GM23338 (cell line): ENCODE results near the gene LCE3B. TPM values are rescaled to one million over a fixed set of nuclear protein-coding genes. Genes with fewer than 3 reads are reported as not detected.
A peak's percentile ranks its signal among the peaks of the same experiment; 100 is the strongest.

Experiments
- ATAC-seq: fragments of 200-7000 bp; cut with Tn5 transposase; 3 replicates; pipeline ENCODE4 v1.9.1; 2020
- DNase-seq: peaks from one replicate; pipeline ENCODE4 v3.0.0-alpha.2; 2015; ENCODE audit warnings: low spot score
- H2AFZ ChIP-seq: fragments of 200-600 bp; sonication (generic); 2 replicates; pipeline ENCODE4 v1.8.0; 2016; ENCODE audit warnings: antibody characterized with exemption, mild to moderate bottlenecking, moderate library complexity
- H3F3A ChIP-seq: fragments of 200-600 bp; sonication (generic); replicated peaks from 2 replicates; pipeline ENCODE4 v1.8.0; 2017; ENCODE audit warnings: antibody characterized with exemption, mixed run types, low read depth
- H3K27ac ChIP-seq: fragments of 200-600 bp; sonication (generic); 2 replicates; pipeline ENCODE4 v1.6.1; 2016; ENCODE audit warnings: low read depth
- H3K27me3 ChIP-seq: fragments of 200-600 bp; sonication (generic); 2 replicates; pipeline ENCODE4 v1.8.0; 2016; ENCODE audit warnings: mild to moderate bottlenecking, mixed run types, moderate library complexity; ENCODE audit not compliant: insufficient read depth
- H3K36me3 ChIP-seq: fragments of 200-600 bp; sonication (generic); 2 replicates; pipeline ENCODE4 v1.8.0; 2016; ENCODE audit warnings: mild to moderate bottlenecking; ENCODE audit not compliant: insufficient read depth
- H3K4me1 ChIP-seq: fragments of 200-600 bp; sonication (generic); 2 replicates; pipeline ENCODE4 v1.8.0; 2016; ENCODE audit warnings: mild to moderate bottlenecking, moderate library complexity; ENCODE audit not compliant: insufficient read depth
- H3K4me2 ChIP-seq: fragments of 200-600 bp; sonication (generic); 2 replicates; pipeline ENCODE4 v1.7.1; 2017; ENCODE audit warnings: mixed run types
- H3K4me3 ChIP-seq: fragments of 200-600 bp; sonication (generic); 2 replicates; pipeline ENCODE4 v1.6.1; 2016; ENCODE audit warnings: mixed run types
- H3K79me2 ChIP-seq: fragments of 200-600 bp; sonication (generic); replicated peaks from 2 replicates; pipeline ENCODE4 v1.8.0; 2017; ENCODE audit warnings: mild to moderate bottlenecking; ENCODE audit not compliant: insufficient read depth
- H3K9me2 ChIP-seq: fragments of 200-600 bp; sonication (generic); 2 replicates; pipeline ENCODE4 v1.8.0; 2017; ENCODE audit not compliant: insufficient read depth
- H4K20me1 ChIP-seq: fragments of 200-600 bp; sonication (generic); replicated peaks from 2 replicates; pipeline ENCODE4 v1.8.0; 2017; ENCODE audit warnings: mild to moderate bottlenecking; ENCODE audit not compliant: insufficient read depth
- H3K27ac Mint-ChIP-seq: 2 replicates; pipeline ENCODE4 v1.8.0; 2020; ENCODE audit warnings: inconsistent platforms, mild to moderate bottlenecking, moderate library complexity, mixed read lengths
- H3K27me3 Mint-ChIP-seq: 3 replicates; pipeline ENCODE4 v1.8.0; 2022; ENCODE audit warnings: low read depth, mild to moderate bottlenecking, moderate library complexity, mixed read lengths, inconsistent platforms; ENCODE audit not compliant: insufficient read depth, poor library complexity
- H3K36me3 Mint-ChIP-seq: 3 replicates; pipeline ENCODE4 v1.8.0; 2021; ENCODE audit warnings: low read depth, mild to moderate bottlenecking, inconsistent platforms, moderate library complexity, mixed read lengths
- H3K4me1 Mint-ChIP-seq: 3 replicates; pipeline ENCODE4 v1.8.0; 2020; ENCODE audit warnings: mild to moderate bottlenecking, inconsistent platforms, mixed read lengths
- H3K4me3 Mint-ChIP-seq: 3 replicates; pipeline ENCODE4 v1.8.0; 2021; ENCODE audit warnings: moderate library complexity, mild to moderate bottlenecking, inconsistent platforms, mixed read lengths
- H3K9me3 Mint-ChIP-seq: 3 replicates; pipeline ENCODE4 v1.8.0; 2020; ENCODE audit warnings: moderate library complexity, mild to moderate bottlenecking, inconsistent platforms, mixed read lengths
- CTCF ChIP-seq, 2 experiments: fragments of 200-600 bp in 1 of 2; sonication (generic) in 1 of 2; conservative IDR thresholded peaks; 2 replicates each; pipeline versions ENCODE4 v1.5.1 to v1.6.1; 2016 to 2017; ENCODE audit warnings: antibody characterized with exemption in 2 of 2, low read depth in 2 of 2, mild to moderate bottlenecking in 2 of 2, moderate library complexity in 1 of 2
- ETS1 ChIP-seq: IDR thresholded peaks from 2 replicates; pipeline ENCODE4 v1.6.1; 2016; ENCODE audit warnings: antibody characterized with exemption
- POLR2AphosphoS5 ChIP-seq: IDR thresholded peaks from 2 replicates; pipeline ENCODE4 v1.6.1; 2016; ENCODE audit warnings: antibody characterized with exemption, low read depth
- STAT1 ChIP-seq: IDR thresholded peaks from one replicate; pipeline ENCODE4 v1.6.1; 2016; ENCODE audit warnings: antibody characterized with exemption; ENCODE audit not compliant: unreplicated experiment
- ZNF114 ChIP-seq: fragments of 250-450 bp; sonication (Bioruptor Pico); IDR thresholded peaks from 2 replicates; pipeline ENCODE4 v1.5.0; 2020; ENCODE audit warnings: mild to moderate bottlenecking, moderate library complexity
- ZNF331 ChIP-seq: fragments of 250-450 bp; sonication (Bioruptor Pico); IDR thresholded peaks from 2 replicates; pipeline ENCODE4 v1.5.0; 2020; ENCODE audit warnings: low read depth, mild to moderate bottlenecking, moderate library complexity
- ZNF462 ChIP-seq: fragments of 250-450 bp; sonication (Bioruptor Pico); IDR thresholded peaks from 2 replicates; pipeline ENCODE4 v1.5.0; 2020; ENCODE audit warnings: mild to moderate bottlenecking, moderate library complexity
- polyA plus RNA-seq: library from polyadenylated mRNA; unstranded; fragments of >200 nt; fragmentation: Nextera tagmentation; extraction: Ambion mirVana; gene quantifications from 2 replicates; pipeline ENCODE4 v1.2.1, GENCODE V29; 2016
- total RNA-seq: library from RNA; depleted of rRNA; stranded (reverse); fragments of >200 nt; shearing (Covaris generic); gene quantifications from 2 replicates; pipeline ENCODE4 v1.2.3, GENCODE V29; 2014

LCE3B gene
- total and polyA plus RNA-seq, 2 experiments from 2014 or later: not detected

- Histone ChIP-seq H3K79me2 (no peaks in the 10 kb centered on the region), H3F3A (no peaks in the 10 kb centered on the region), H4K20me1 (no peaks in the 10 kb centered on the region), H3K36me3 (no peaks in the 10 kb centered on the region), H3K4me1 (no peaks in the 10 kb centered on the region), H3K27me3 (no peaks in the 10 kb centered on the region; the same call in 1 of the 2 replicates), H2AFZ (no peak overlapping the region), H3K27ac (no peak overlapping the region), H3K4me2 (no peak overlapping the region), H3K4me3 (no peak overlapping the region), H3K9me2 (no peaks in the 10 kb centered on the region)
- no peaks in the 10 kb centered on the region for H3K27me3 Mint-ChIP-seq
- no peaks in the 10 kb centered on the region for H3K4me1 Mint-ChIP-seq
- H3K36me3 Mint-ChIP-seq: no peaks in the 10 kb centered on the region
- no peak for TF ChIP-seq ZNF462 (CRISPR knock-in tag)
- no peak for TF ChIP-seq ZNF114 (CRISPR knock-in tag)
- peak; percentile 75 to 86 for TF ChIP-seq CTCF (conservative IDR thresholded peaks at IDR 0.05; ENCODE audit: low read depth in 2 of 2)
- H3K9me3 Mint-ChIP-seq: no peaks in the 10 kb centered on the region
- peak; percentile 91 for DNase-seq
- ATAC-seq: peak; percentile 97
- H3K27ac Mint-ChIP-seq: no peak overlapping the region; the same call in 1 of the 2 replicates
- no peak overlapping the region for H3K4me3 Mint-ChIP-seq
Observed at GRCh38 chr1:152654110-152654509, 40.5 kb downstream of the LCE3B start.

GRCh38 chr1:152656459-152656858, 42.8 kb downstream of the LCE3B start:
- Mint-ChIP-seq H3K36me3 (no peaks in the 10 kb centered on the region), H3K27ac (no peak overlapping the region), H3K4me1 (no peaks in the 10 kb centered on the region), H3K4me3 (no peak overlapping the region), H3K9me3 (no peaks in the 10 kb centered on the region), H3K27me3 (peaks cover 1% of the 10 kb centered on the region)
- no peaks in the 10 kb centered on the region for H4K20me1 ChIP-seq
- no peaks in the 10 kb centered on the region for H3F3A ChIP-seq
- DNase-seq (no peak), ATAC-seq (no peak)
- no peak overlapping the region for H3K27ac ChIP-seq
- no peaks in the 10 kb centered on the region for H3K9me2 ChIP-seq
- no peaks in the 10 kb centered on the region for H3K4me1 ChIP-seq
- H3K27me3 ChIP-seq: no peaks in the 10 kb centered on the region; the same call in 1 of the 2 replicates
- no peaks in the 10 kb centered on the region for H3K79me2 ChIP-seq
- H3K36me3 ChIP-seq: no peaks in the 10 kb centered on the region
- H3K4me3 ChIP-seq: no peak overlapping the region
- no peak overlapping the region for H3K4me2 ChIP-seq
- no peak overlapping the region for H2AFZ ChIP-seq
- TF ChIP-seq ZNF331 (CRISPR knock-in tag): no peak
- TF ChIP-seq STAT1: no peak
- TF ChIP-seq ETS1: no peak
- no peak for TF ChIP-seq POLR2AphosphoS5
